Measurements from ENCODE around the gene MAD1L1.

Gene MAD1L1

DNA sequence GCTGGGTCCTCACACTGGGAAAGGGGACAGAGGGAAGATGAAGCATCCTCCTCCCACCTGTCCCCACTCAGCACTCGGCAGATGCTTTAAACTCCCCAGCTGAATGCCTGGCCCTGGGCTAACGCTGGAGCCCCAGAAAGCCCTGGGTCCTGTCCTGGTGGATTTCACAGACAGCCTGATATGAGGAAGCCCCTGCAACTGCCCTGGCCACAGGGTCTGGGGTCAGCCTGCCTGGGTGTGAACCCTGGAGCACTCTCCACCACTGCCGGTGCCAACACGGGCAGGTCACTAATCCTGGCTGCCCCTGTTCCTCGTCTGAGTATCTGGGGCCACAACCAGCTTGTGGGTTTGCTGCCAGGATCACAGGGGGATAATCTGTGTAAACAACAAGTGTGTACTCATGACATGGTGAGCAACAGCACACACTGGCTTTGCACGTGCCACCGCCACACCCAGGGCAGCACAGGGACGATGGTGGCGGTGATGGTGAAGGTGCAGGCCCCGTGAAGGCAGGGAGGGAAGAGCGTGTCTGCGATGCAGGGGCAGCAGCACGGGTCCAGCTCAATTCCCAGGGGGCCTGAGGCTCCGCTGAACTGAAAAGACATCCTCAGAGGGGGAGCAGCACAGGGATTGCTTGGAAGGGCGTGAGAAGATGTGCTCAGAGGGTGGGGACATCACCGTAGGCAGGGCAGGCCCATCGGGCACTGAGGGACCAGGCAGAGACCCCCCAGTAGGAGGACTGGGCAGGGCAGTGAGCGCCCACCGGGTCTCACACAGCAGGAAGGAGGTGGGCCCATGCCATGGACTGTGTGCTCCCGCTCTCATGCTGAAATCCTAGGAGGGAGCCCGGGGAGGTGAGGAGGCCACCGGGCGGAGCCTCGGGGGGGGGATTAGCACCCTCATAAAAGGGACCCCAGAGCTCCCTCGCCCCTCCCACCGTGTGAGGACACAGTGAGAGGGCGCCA is 238.7 kb downstream of the MAD1L1 start:
- DNase-seq: no peak

DNA sequence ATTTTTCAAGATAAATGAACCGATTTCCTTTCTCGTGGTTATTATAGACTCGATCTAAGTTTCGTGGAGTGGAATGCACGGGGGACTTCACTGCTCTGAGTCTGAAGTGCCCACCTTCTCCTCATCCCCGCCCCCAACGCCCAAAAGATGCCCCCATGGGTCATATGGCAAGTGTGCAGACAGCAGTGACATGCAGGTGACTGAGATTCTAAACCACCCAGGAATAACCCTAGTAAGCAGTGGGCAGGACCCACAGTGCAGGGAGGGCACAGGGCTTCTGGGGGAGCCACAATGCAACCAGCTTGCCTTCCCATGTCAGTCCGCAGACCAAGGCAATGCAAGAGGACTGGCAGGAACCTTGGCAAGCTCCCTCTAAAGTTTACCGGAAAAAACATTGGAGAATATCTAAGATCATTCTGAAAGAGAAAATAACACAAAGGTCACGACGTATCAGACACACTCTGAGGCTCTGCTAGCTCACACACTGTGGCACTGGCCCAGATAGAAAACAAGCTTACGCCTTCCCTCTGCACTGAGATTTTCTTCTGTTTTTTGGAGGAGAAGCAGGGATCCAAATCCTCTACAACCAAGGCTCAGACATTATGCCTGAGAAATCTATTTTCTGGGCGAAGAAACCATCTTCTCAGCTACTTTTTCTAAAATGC is 239.6 kb downstream of the MAD1L1 start:
- DNase-seq: no peak

DNA sequence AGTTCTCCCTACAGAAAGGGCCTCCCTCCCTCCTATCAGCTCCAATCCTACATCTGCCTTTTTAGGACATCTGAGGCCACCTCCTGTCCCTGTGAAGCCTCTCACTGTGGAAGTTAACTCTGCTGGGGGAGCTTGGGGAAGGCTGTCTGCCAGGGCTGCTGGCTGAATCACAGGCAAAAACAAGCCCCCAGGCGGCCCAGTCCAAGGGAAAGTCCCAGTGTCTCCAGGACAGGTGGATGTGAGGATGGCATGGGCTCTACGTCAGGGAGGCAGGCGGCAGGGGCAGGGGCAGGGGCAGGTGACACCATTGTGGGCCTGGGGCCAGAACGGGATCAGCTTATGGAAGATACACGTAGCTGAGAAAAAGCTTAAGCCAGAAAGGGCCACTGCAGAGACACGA is 240.2 kb downstream of the MAD1L1 start:
- DNase-seq: no peak

DNA sequence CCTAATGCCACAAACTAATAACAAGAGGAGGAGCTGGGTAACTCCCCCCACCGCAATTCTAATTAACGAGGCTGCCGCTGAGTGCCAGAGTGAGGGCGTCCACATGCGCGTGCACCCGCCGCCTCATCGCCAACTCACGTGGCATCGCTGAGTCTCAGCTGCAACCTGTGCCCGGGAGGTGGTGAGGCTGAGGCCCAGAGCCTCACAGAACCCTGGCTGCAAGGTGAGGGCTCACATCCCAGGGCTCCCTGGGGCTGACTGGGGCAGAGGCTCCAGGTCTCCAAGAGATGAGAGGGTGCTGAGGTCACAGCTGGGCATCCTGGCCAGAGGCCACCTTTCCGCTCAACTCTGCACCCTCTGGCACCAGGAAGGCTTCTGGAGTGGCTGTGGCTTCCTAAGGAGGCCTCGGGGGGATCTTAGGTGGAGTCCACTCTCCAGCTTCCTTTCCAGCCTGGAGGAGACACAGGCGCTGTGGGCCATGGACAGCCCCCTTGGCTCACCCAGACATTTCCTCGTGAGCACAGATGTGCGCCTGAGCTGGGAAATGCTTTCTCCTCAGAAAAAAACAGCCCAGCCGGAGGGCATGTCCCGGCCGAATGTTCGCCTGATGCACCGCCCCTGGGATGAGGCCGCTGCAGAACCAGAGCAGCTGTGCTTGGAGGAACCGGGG is 242.6 kb downstream of the MAD1L1 start:
- DNase-seq: no peak

DNA sequence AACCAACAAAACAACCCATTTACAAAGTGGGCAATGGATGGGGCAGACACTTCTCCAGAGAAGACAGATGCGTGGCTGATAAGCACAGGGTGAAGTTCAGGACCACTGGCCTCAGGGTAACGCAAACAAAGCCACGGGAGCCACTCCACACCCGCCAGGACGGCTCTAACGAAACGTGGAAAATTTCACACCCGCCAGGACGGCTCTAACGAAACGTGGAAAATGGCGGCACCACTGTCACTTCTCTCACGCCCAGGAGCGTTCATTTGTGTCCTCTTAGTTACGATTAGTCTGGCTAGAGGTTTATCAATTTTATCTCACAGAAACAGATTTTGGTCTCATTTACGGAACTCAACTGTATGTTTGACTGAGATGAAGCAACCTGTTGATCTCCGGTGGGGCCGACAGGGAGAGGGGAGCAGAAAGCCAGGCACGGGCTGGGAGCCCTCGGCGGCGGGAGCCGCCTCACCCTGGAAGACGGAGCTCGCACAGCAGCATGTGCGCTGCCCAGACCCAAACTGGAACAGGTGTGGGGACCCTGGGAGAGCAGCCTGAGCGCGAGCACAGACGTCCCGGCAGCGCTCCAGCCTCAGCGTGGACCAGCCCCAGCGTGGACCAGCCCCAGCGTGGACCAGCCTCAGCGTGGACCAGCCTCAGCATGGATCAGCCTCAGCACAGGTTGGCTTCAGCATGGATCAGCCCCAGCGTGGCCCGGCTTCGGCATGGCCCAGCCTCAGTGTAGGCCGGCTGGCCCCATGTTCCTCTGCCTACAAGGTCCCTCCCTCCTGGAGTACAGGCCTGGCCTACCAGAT is 243.5 kb downstream of the MAD1L1 start:
- no peak for DNase-seq

DNA sequence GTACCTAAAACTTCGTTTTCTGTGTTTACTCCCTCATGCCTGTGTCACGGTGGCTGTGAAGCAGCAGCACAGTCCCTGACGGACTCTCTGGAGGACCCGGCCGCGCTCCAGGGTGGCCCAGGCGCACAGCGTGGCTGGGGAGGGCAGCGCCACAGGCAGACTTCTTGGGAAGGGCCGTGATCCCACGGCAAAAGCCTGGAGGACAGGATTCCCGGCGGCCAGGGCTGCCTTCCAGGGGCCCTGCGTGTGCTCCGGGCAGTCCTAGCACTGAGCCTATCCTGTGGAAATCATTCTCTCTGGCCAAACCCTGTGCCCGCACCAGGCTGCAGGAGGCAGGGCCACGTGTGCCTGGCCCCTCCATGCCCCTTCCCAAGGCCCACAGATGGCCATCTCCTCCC is 244.2 kb downstream of the MAD1L1 start:
- DNase-seq: no peak

DNA sequence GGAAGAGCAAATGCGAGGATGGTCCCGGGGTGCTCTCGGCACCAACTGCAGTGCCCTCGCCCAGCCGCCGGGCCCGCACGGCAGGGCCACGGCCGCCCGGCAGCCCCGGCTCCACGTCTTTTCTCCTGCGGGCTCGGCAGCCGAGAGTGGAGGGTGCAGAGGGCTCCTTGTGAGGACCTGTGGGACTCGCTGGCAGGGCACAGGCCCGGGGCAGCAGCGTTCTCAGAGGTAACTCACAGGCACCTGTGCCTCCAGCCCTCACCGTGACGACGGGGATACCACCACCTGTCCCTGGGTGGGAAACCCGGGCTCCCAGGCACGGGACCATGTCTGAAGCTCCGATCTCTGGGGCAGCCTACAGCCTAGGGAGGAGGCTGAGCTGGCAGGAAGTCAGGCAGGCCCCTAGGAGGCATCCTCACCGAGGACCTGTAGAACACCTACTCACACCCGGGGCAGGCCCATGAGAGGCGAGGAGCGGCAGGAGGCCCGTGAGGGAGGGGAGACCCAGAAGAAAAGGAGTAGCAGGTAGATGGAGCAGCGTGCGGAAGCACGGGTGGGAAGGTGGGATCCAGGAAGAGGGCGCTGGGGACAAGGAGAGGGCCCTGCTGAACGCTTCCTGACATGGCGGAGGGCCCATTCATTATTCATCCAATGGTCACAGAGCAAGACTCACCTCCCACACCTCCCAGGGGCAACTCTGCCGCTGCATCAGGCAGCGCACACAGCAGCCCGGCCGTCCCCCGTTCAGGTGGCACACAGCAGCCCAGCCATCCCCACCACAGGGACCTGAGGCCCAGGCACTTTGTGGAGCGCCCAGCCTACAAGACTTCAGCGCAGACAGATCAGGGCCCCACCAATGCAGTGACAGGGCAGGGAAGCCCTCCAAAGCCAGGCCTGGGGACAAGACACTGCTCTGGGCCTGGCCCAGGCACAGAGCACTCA is 244.9 kb downstream of the MAD1L1 start:
- no peak for DNase-seq

DNA sequence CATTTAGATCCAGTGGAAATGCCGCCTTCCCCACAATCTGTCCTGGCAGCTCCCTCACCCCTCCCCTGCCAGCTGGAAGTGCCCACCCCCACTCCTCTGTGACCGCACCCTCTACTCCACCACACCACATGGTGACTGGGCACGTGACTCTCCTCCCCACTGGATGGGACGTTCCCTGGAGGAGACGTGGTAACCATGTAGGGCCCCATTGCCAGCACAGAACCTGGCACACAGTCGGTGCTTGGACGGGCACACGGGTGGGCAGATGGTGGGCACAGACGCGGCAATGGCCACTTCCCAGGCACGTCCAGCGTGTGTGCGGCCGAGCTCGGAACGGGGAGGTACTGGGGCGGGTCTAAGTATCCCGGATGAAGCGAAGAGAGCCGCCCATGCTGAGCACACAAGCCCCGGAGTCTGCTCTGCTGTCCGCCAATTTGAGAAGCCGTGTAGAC is 245.6 kb downstream of the MAD1L1 start:
- DNase-seq: no peak

DNA sequence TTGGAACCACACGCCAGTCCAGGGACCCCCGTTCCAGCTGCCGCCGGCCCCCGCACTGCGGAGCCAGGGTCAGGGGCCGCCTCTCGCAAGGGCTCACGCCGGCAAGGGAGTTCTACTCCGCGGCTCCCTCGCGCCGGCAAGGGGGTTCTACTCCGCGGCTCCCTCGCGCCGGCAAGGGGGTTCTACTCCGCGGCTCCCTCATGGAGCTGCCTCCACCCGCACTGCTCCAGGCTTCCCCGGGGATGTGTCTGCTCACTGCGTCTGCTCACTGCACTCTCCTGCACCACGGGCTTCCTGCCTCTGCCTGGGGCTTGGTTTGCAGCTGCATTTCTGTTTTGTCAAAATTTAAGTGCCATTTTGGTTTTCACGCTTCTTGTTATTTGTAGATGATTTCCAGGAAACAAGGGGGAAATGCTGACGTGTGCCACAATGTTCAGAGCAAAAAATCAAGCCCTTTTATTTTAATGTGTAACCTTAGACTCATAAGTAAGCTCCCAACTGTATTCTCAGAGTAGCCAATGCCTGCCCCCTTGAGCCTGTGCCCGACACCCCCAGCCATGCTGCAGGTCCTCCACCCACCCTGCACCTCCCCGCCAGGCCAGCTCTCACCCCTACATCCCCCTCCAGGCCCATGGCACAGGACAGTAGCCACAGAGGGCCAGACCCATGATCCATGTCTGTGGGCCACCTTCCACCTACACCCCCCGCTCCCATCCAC is 246.2 kb downstream of the MAD1L1 start:
- DNase-seq: no peak

DNA sequence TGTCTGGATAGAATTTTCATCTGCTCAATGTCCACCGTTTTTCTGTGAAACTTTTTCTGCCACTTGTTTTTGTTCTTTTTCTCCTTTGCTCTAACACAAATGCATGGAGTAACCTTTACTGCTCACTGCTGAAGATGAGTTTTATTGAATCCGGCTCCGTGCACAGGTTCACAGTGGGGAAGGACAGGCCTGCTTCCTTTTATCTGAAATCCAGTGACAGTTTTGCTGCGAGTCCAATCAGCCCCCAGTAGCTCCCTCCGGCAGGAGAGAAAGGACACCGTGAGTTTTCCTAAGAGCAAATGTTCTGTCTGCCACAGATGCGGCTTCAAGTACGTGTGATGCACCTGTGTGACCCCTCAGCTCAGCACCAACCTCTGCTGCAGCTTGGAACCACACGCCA is 246.8 kb downstream of the MAD1L1 start:
- no peak for DNase-seq

DNA sequence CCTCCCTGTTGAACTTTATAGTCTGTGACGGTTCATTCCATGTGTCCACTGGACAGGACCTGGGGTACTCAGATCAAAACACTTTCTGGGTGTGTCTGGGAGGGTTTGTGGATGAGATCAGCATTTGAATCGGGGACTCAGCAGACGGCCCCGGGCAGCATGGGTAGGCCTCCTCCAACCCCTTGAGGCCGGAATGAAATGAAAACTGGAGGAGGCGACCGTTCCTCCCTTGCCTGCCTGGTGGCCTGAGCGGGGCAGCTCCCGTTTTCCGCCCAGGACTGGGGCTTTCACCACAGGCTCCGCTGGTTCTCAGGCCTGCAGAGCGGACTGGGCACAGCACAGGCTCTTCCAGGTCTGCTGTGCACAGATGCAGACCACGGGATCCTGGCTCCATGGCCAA is 247.7 kb downstream of the MAD1L1 start:
- DNase-seq: no peak

DNA sequence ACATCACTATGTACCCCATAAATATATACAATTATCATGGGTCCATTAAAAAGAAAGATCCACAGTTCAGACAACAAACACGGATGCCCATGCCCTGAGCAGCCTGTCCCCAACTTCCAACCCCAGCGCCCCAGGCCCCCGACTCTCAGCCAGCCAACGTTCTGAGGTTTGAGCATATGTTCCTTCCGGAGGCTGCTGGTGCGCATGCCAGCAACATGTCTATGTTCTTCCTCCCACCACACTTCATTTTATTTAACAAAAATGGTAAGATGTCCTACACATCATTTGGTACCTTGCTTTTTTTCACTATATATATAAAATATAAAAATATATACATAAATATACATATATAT is 250.9 kb downstream of the MAD1L1 start:
- no peak for DNase-seq

DNA sequence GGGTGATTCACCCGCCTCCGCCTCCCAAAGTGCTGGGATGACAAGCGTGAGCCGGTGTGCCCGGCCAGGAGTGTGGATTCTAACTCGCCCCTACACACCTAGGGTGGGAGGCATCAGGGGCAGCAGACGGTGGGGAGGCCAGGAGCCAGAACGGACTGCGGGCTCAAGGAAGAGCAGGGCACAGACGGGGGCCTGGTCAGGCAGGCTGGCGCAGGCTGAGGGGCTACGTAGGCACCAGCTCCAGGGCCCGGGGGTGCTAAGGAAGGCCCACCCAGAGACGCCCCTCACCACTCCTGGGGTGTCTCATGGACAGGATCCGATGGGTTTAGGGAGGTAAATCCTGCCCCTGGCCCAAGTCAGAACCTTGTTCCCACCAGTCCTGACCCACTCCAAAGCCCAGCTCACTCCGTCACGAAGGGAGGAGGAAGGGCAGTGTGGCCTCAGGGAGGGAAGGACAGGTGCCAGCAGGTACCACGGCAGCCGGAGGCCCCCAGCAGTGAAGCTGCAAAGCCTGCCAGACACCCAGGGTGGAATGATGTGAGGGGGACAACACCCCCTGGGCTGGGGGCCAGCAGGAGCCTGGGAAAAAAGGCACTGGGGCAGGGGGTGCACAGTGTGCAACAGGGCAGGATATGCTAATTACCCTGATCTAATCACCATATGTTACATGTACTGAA is 251.4 kb downstream of the MAD1L1 start:
- DNase-seq: no peak

DNA sequence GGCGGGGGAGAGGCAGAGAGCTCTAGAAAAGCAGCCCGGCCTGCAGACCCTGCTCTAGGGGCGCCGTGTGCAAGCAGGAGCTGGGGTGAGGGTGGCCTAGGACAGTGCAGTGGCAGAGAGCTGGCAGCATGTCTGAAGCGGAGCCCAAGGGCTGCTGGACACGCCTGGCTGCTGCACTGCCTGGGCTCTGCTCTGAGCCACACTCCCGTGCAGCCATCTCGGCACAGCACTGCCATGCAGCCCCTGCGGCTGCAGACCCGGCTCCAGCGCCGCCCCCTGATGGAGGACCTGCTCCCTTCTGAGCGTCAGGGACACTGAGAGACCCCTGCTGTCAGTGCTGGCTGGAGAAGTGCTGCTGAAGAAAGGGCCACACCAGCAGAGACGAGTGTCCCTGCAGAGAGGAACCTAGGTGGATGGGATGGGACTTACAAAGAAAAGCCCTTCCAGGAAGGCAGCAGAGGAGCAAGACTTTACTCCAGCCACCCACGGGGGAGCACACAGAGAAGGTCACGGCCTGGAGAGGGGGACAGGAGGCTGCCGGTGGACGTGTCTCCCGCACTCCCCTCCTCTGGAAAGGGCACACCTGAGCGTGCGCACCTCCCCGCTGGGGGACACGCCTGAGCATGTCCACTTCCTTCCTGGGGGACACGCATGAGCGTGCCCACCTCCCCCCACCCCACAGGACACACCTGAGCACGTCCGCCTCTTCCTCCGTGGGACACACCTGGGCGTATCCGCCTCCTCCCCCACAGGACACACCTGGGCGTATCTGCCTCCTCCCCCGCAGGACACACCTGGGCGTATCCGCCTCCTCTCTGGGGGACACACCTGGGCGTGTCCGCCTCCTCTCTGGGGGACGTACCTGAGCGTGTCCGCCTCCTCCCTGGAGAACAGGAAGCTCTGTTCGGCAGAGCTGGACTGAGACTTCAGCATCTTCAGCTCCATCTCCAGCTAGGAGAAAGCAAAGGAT is 252.9 kb downstream of the MAD1L1 start:
- DNase-seq: no peak

DNA sequence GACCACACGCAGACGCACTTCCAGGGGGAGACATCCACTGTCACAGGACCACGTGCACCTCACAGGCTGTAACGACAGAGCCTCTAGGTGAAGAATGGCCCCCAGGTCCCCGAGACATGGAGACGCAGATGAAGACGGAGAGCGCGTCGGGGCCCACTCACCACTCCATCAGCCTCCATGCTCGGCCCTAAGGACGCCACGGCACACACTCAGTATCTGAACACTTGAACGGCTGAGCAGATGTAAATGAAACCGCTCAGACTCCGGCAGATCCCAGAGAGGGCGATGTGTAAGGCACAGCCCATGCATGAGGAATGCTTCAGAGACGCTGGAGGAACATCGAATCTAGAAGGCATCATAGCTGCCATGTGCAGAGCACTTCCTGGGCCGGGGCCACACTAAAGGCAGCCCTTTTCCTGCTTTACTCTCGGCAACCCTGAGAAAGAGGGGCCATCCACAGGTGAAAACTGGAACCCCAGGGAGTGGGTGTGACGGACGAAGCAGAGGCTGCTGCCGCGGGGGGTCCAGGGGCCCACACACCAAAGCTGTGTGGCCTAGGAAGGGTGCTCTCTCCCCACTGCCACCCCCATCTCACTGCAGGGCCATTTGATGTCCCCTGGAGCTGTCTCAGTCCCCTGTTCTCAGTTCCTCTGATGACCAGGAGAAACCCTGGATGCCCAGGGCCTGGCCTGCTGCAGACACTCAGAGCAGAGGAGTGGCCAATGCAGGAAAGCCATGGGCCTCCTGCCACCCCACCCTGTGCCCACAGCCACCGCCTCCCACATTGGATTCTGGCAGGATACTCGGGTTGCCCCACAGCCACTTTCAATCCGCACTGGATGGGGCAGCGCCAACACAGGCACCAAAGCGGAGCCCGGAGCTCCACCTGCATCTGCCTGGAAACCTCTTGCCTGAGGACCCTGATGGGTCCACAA is 253.8 kb downstream of the MAD1L1 start:
- no peak for DNase-seq

DNA sequence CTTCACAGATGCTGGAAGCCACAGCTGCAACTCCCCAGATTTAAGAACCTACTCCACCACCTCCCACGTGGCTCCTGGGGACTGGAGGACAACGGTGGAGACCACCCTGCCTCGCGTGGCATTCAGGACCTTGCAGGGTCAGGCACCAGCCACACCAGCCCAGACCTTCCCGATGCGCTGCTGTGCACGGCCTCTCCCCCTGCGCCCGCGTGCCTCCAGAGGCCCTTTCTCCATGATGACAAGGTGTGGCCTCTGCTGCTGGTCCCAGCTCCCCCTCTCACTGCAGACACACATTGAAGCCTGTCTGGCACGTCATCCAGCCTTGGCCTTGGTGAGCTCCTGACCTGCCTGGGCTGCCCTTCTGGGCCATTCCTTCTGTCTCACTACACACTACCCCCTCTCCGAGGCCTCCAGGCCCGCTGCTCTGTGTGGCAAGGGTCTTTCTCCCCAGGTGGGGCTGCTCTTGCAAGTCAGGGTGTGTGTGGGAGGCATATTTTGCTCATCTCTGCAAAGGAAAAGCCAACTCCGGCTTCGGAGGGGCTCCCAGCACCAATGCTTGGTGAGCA is 254.8 kb downstream of the MAD1L1 start:
- no peak for DNase-seq

DNA sequence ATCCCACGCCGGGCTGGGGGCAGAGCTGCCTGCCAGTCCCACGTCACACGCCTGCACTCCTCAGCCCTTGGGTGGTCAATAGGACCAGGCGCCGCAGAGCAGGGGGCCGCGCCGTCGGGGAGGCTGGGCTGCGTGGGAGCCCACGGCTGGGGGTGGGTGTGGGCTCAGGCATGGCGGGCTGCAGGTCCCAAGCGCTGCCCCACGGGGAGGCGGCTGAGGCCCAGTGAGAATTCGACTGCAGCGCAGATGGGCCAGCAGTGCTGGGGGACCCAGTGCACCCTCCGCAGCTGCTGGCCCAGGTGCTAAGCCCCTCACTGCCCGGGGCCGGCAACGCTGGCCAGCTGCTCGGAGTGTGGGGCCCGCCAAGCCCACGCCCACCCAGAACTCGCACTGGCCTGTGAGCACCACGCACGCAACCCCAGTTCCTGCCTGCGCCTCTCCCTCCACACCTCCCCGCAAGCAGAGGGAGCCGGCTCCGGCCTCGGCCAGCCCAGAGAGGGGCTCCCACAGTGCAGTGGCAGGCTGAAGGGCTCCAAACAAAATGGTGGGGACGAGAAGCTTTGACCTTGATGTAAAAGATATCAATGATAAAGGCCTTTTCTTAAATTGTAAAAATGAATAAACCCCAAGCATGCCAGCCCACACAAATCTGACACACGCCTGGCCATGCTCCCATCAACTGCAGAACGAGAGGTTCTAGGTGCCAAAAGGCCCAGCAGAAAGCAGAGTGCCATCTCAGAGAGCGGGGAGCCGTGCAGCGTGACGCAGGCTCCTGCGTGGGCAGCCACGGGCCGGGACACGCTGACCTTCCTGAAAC is 255.5 kb downstream of the MAD1L1 start:
- no peak for DNase-seq

Data from NCI-H510A treated with DMSO at 0.1 percent for 48 hours (cell line).